IMR-90 (cell line): ENCODE results near the gene EDA. TPM values are rescaled to one million over a fixed set of nuclear protein-coding genes. Genes with fewer than 3 reads are reported as not detected.

Source experiments
- ATAC-seq: fragments of 200-7000 bp; cut with Tn5 transposase; 2 replicates; pipeline ENCODE4 v1.9.1; 2020; ENCODE audit warnings: low read depth, mild to moderate bottlenecking, moderate library complexity
- BruUV-seq: library from RNA; stranded (reverse); fragments of 400-500 nt; replicated peaks from 2 replicates; lab custom pipeline; 2021; lab: Mats Ljungman, UMichigan
- CTCF ChIA-PET: fragments of 300-600 bp; formaldehyde crosslinking; extraction: SDS; loops from one replicate; lab custom pipeline; 2021; ENCODE audit warnings: antibody characterized with exemption; lab: Yijun Ruan, JAX
- POLR2A ChIA-PET: fragments of 300-600 bp; sonication (Branson Sonifier 250); formaldehyde crosslinking; loops from one replicate; lab custom pipeline; 2022; ENCODE audit warnings: antibody characterized with exemption; ENCODE audit not compliant: unreplicated experiment; lab: Charles Lee
- DNase-seq: peaks from one replicate; pipeline ENCODE4 v3.0.0; 2013
- H2AFZ ChIP-seq: replicated peaks from 2 replicates; pipeline ENCODE3; 2013; ENCODE audit warnings: low read length, mild to moderate bottlenecking; ENCODE audit not compliant: poor library complexity
- H2AK5ac ChIP-seq: 2 replicates; pipeline ENCODE4 v1.6.1; 2013; ENCODE audit warnings: low read depth, low read length, inconsistent platforms
- H2AK9ac ChIP-seq: replicated peaks from 2 replicates; pipeline ENCODE3; 2013; ENCODE audit warnings: mild to moderate bottlenecking, low read depth, low read length, moderate library complexity; ENCODE audit not compliant: poor library complexity
- H2BK120ac ChIP-seq: 2 replicates; pipeline ENCODE4 v1.6.1; 2013; ENCODE audit warnings: low read depth, low read length, inconsistent platforms
- H2BK15ac ChIP-seq: 3 replicates; pipeline ENCODE4 v1.6.1; 2013; ENCODE audit warnings: low read depth, low read length, inconsistent platforms
- H2BK20ac ChIP-seq: 2 replicates; pipeline ENCODE4 v1.6.1; 2013; ENCODE audit warnings: low read depth, mild to moderate bottlenecking, inconsistent platforms, low read length, moderate library complexity
- H2BK5ac ChIP-seq: 2 replicates; pipeline ENCODE4 v1.6.1; 2013; ENCODE audit warnings: mild to moderate bottlenecking, low read depth, low read length, inconsistent platforms; ENCODE audit not compliant: poor library complexity, severe bottlenecking
- H3K14ac ChIP-seq: replicated peaks from 2 replicates; pipeline ENCODE4 v1.6.1; 2013; ENCODE audit warnings: low read depth, low read length, inconsistent platforms
- H3K18ac ChIP-seq: 2 replicates; pipeline ENCODE4 v1.6.1; 2013; ENCODE audit warnings: low read depth, low read length, control low read depth
- H3K23ac ChIP-seq: 2 replicates; pipeline ENCODE4 v1.6.1; 2013; ENCODE audit warnings: low read depth, low read length, inconsistent platforms
- H3K27ac ChIP-seq: 2 replicates; pipeline ENCODE4 v1.5.1; 2013; ENCODE audit warnings: mild to moderate bottlenecking, control low read depth, low read length; ENCODE audit not compliant: insufficient read depth
- H3K27me3 ChIP-seq: 2 replicates; pipeline ENCODE4 v1.6.1; 2013; ENCODE audit warnings: low read length; ENCODE audit not compliant: control insufficient read depth, insufficient read depth
- H3K36me3 ChIP-seq: 2 replicates; pipeline ENCODE4 v1.6.1; 2013; ENCODE audit warnings: low read length, mixed read lengths; ENCODE audit not compliant: control insufficient read depth, insufficient read depth
- H3K4ac ChIP-seq: 2 replicates; pipeline ENCODE4 v1.6.1; 2013; ENCODE audit warnings: low read depth, low read length, inconsistent platforms
- H3K4me1 ChIP-seq: 2 replicates; pipeline ENCODE4 v1.6.1; 2013; ENCODE audit warnings: low read length, mixed read lengths; ENCODE audit not compliant: control insufficient read depth, insufficient read depth
- H3K4me2 ChIP-seq: 2 replicates; pipeline ENCODE4 v1.6.1; 2013; ENCODE audit warnings: low read depth, mild to moderate bottlenecking, control low read depth, low read length, moderate library complexity
- H3K4me3 ChIP-seq: 2 replicates; pipeline ENCODE4 v1.5.1; 2013; ENCODE audit warnings: low read depth, mild to moderate bottlenecking, control low read depth, low read length, moderate library complexity; ENCODE audit not compliant: insufficient read depth
- H3K56ac ChIP-seq: 2 replicates; pipeline ENCODE4 v1.6.1; 2013; ENCODE audit warnings: low read length, inconsistent platforms; ENCODE audit not compliant: insufficient read depth; ENCODE audit errors: extremely low read depth
- H3K79me1 ChIP-seq, 2 experiments: 2 replicates each; pipeline ENCODE4 v1.6.1; 2013; ENCODE audit warnings: low read length in 2 of 2, inconsistent platforms in 1 of 2, low read depth in 1 of 2
- H3K9ac ChIP-seq: 2 replicates; pipeline ENCODE4 v1.6.1; 2013; ENCODE audit warnings: low read depth, low read length, control low read depth
- H3K9me1 ChIP-seq: 2 replicates; pipeline ENCODE4 v1.6.1; 2013; ENCODE audit warnings: low read length, inconsistent platforms; ENCODE audit not compliant: insufficient read depth
- H3K9me3 ChIP-seq: 2 replicates; pipeline ENCODE4 v1.6.1; 2013; ENCODE audit warnings: low read length; ENCODE audit not compliant: control insufficient read depth, insufficient read depth
- H4K20me1 ChIP-seq: 2 replicates; pipeline ENCODE4 v1.6.1; 2013; ENCODE audit warnings: low read length, inconsistent platforms; ENCODE audit not compliant: insufficient read depth
- H4K5ac ChIP-seq: 2 replicates; pipeline ENCODE4 v1.6.1; 2013; ENCODE audit warnings: mild to moderate bottlenecking, low read depth, low read length, control low read depth
- H4K8ac ChIP-seq, 2 experiments: 2 replicates each; pipeline ENCODE4 v1.6.1; 2013; ENCODE audit warnings: low read depth in 2 of 2, low read length in 2 of 2, control low read depth in 1 of 2, inconsistent platforms in 1 of 2
- H4K91ac ChIP-seq: 2 replicates; pipeline ENCODE4 v1.6.1; 2013; ENCODE audit warnings: low read depth, low read length, inconsistent platforms; ENCODE audit not compliant: insufficient read depth
- CEBPB ChIP-seq: IDR thresholded peaks from 2 replicates; pipeline ENCODE4 v1.6.1; 2012; ENCODE audit warnings: low read depth, low read length, improper control_type of control experiment
- CHD1 ChIP-seq: IDR thresholded peaks from 2 replicates; pipeline ENCODE4 v1.6.1; 2012; ENCODE audit warnings: low read depth, low read length, improper control_type of control experiment
- CTCF ChIP-seq: conservative IDR thresholded peaks from 2 replicates; pipeline ENCODE4 v1.5.1; 2012; ENCODE audit warnings: mild to moderate bottlenecking, low read depth, low read length, improper control_type of control experiment
- ELK1 ChIP-seq: fragments of 150-350 bp; IDR thresholded peaks from 2 replicates; pipeline ENCODE4 v1.6.1; 2016; ENCODE audit warnings: low read depth, mild to moderate bottlenecking, low read length, moderate library complexity, borderline replicate concordance
- FOS ChIP-seq: fragments of 150-350 bp; IDR thresholded peaks from 2 replicates; pipeline ENCODE4 v1.6.1; 2016; ENCODE audit warnings: low read depth, low read length
- MAFK ChIP-seq: IDR thresholded peaks from 2 replicates; pipeline ENCODE4 v1.6.1; 2012; ENCODE audit warnings: low read depth, low read length, improper control_type of control experiment
- MAZ ChIP-seq: IDR thresholded peaks from 2 replicates; pipeline ENCODE4 v1.6.1; 2012; ENCODE audit warnings: low read depth, mild to moderate bottlenecking, low read length, improper control_type of control experiment, moderate library complexity, borderline replicate concordance
- MXI1 ChIP-seq: IDR thresholded peaks from 2 replicates; pipeline ENCODE4 v1.6.1; 2012; ENCODE audit warnings: low read depth, mild to moderate bottlenecking, low read length, moderate library complexity, borderline replicate concordance
- NFE2L2 ChIP-seq: fragments of 150-350 bp; IDR thresholded peaks from 2 replicates; pipeline ENCODE4 v1.6.1; 2016; ENCODE audit warnings: low read depth, mild to moderate bottlenecking, low read length
- POLR2A ChIP-seq: IDR thresholded peaks from 2 replicates; pipeline ENCODE4 v1.6.1; 2012; ENCODE audit warnings: mild to moderate bottlenecking, low read depth, low read length
- RAD21 ChIP-seq: IDR thresholded peaks from 2 replicates; pipeline ENCODE4 v1.6.1; 2012; ENCODE audit warnings: low read length, improper control_type of control experiment
- RCOR1 ChIP-seq: IDR thresholded peaks from 2 replicates; pipeline ENCODE4 v1.6.1; 2012; ENCODE audit warnings: mild to moderate bottlenecking, low read length, improper control_type of control experiment; ENCODE audit not compliant: insufficient replicate concordance
- RFX5 ChIP-seq: IDR thresholded peaks from 2 replicates; pipeline ENCODE4 v1.8.0; 2012; ENCODE audit warnings: low read depth, mild to moderate bottlenecking, low read length, moderate library complexity
- SMC3 ChIP-seq: fragments of 150-350 bp; IDR thresholded peaks from 2 replicates; pipeline ENCODE4 v1.6.1; 2016; ENCODE audit warnings: low read depth, mild to moderate bottlenecking, antibody characterized with exemption, low read length, moderate library complexity
- USF2 ChIP-seq: fragments of 150-350 bp; IDR thresholded peaks from 2 replicates; pipeline ENCODE4 v1.6.1; 2017; ENCODE audit warnings: mild to moderate bottlenecking, antibody characterized with exemption, low read length, low read depth
- dilution Hi-C: fragments of 300-500 bp; cut with HindIII; formaldehyde crosslinking; loops from one replicate; pipeline ENCODE4 v1.14.3; 2018; ENCODE audit warnings: low sequenced_read_pairs; ENCODE audit not compliant: unreplicated experiment
- in situ Hi-C: fragments of 300-500 bp; cut with MboI; formaldehyde crosslinking; loops from 3 replicates; pipeline ENCODE4 v1.14.3; 2019; ENCODE audit warnings: low sequenced_read_pairs, inconsistent platforms, mixed read lengths
- intact Hi-C: fragments of 100-400 bp; cut with micrococcal nuclease; formaldehyde crosslinking; loops from 2 replicates; pipeline ENCODE4 v1.10.0; 2022
- polyA plus RNA-seq, 3 experiments: library from polyadenylated mRNA; depleted of rRNA; stranded (reverse); fragments of >200 nt; gene quantifications; 2 replicates each; pipeline ENCODE4 v1.2.3, GENCODE V29; 2012; ENCODE audit warnings: low replicate concordance in 1 of 3
- total RNA-seq: library from RNA; depleted of rRNA; stranded (reverse); fragments of >200 nt; gene quantifications from 2 replicates; pipeline ENCODE4 v1.2.3, GENCODE V29; 2012

Gene EDA
- total and polyA plus RNA-seq, 2 of the 4 experiments (the other 2 are of a cell fraction), result under 0.01 TPM; not detected in 1

GRCh38 chrX:70007946-70008345 is 392.0 kb downstream of the EDA start:
- Histone ChIP-seq H3K4me3 (no peak overlapping the region), H3K4ac (no peak overlapping the region), H2AK9ac (no peak overlapping the region), H4K91ac (no peak overlapping the region), H3K4me2 (no peak overlapping the region), H2BK120ac (no peak overlapping the region), H4K5ac (no peak overlapping the region), H2BK20ac (no peak overlapping the region), H3K9ac (no peak overlapping the region), H3K9me3 (no peaks in the 10 kb centered on the region), H3K14ac (no peak overlapping the region), H2AK5ac (no peak overlapping the region), H3K79me1 (no peaks in the 10 kb centered on the region), H3K9me1 (no peaks in the 10 kb centered on the region), H4K20me1 (no peaks in the 10 kb centered on the region), H3K27me3 (peaks cover 5% of the 10 kb centered on the region), H2AFZ (no peak overlapping the region), H3K36me3 (no peaks in the 10 kb centered on the region), H2BK5ac (no peak overlapping the region), H3K27ac (no peak overlapping the region), H2BK15ac (no peak overlapping the region), H3K56ac (no peak overlapping the region), H3K23ac (no peak overlapping the region), H3K4me1 (no peaks in the 10 kb centered on the region), H4K8ac (no peak overlapping the region), H3K18ac (no peak overlapping the region)
- ATAC-seq (no peak), DNase-seq (no peak)
- intact Hi-C loops, result no loop called here
- BruUV-seq, result no TSS peak
- ChIA-PET POLR2A (no interaction called here), CTCF (no interaction called here)
- dilution Hi-C loops, result no loop called here
- TF ChIP-seq RCOR1, result no peak
- TF ChIP-seq RAD21, result no peak
- TF ChIP-seq USF2, result no peak
- TF ChIP-seq CHD1, result no peak
- TF ChIP-seq CEBPB, result no peak
- TF ChIP-seq MXI1, result no peak
- TF ChIP-seq RFX5, result no peak
- TF ChIP-seq CTCF, result no peak
- no peak for TF ChIP-seq FOS
- no peak for TF ChIP-seq SMC3
- no peak for TF ChIP-seq ELK1
- TF ChIP-seq NFE2L2, result no peak
- no peak for TF ChIP-seq POLR2A
- no peak for TF ChIP-seq MAFK
- TF ChIP-seq MAZ, result no peak
- in situ Hi-C loops, result no loop called here
